H1 (cell line): ENCODE results near the gene NPY1R. TPM values are rescaled to one million over a fixed set of nuclear protein-coding genes. Genes with fewer than 3 reads are reported as not detected.

Experiments used
- CHD7 ChIP-seq: fragments of 300-600 bp; sonication (generic); IDR thresholded peaks from 2 replicates; pipeline ENCODE4 v1.7.1; 2012; ENCODE audit warnings: low read length, moderate library complexity, mild to moderate bottlenecking, inconsistent platforms; ENCODE audit not compliant: insufficient replicate concordance
- polyA plus RNA-seq, 7 experiments: library from polyadenylated mRNA; depleted of rRNA in 3 of 7; stranded (reverse) in 5 of 7; unstranded in 2 of 7; fragments of >200 nt in 5 of 7; fragments of 200-250 nt in 2 of 7; gene quantifications; 1 replicate in 5 of 7; 2 replicates in 1 of 7; 4 replicates in 1 of 7; pipeline versions ENCODE4 v1.2.1 to v1.2.3, GENCODE V29; 2011 to 2013; ENCODE audit warnings: missing spikeins in 2 of 7, mixed read lengths in 2 of 7
- total RNA-seq: library from RNA; stranded (reverse); fragmentation: NEBNext Ultra II Directional; extraction: Animal tissue kit (Norgen Biotek cat#: 25700); gene quantifications from 2 replicates; pipeline ENCODE4 v1.2.1, GENCODE V29; 2021

Gene NPY1R
- total and polyA plus RNA-seq, 2 of the 8 experiments (the other 6 are each of a cell fraction or from before 2014, with no cell fraction given): 5.9 to 6.3 TPM

DNA sequence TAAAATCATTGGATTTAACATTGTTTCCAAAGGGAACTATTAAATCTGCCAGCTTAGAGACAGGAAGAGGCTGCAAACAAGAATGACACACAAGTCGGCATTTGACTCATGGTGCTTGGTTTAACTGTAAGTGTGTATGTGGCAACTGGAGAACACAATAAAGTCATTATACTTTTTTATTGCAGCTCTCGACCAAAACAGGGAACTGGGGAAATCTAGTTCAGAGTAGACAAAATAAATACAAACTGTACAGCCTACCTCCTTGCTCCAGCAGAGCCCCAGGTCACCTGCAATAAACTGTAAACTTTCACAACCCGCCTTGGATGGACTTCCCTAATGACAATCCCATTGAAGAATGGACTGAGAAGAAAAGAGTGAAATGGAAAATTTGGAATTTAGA, 35.3 kb upstream of the NPY1R start (continued):
- no peak for TF ChIP-seq CHD7
- TF ChIP-seq, all 59 proteins: peak for 0
